GM12878 (cell line): ENCODE measurements around the gene VWA8. TPM values are rescaled to one million over a fixed set of nuclear protein-coding genes. Genes with fewer than 3 reads are reported as not detected.

Experiments
- ATAC-seq: fragments of 200-7000 bp; cut with Tn5 transposase; 3 replicates; pipeline ENCODE4 v1.9.1; 2020; ENCODE audit warnings: mild to moderate bottlenecking, moderate library complexity
- BruUV-seq: library from RNA; stranded (reverse); fragments of 400-500 nt; replicated peaks from 2 replicates; lab custom pipeline; 2021; lab: Mats Ljungman, UMichigan
- CTCF ChIA-PET: fragments of 300-600 bp; sonication (Branson Sonifier 250); formaldehyde crosslinking; extraction: SDS; loops from one replicate; lab custom pipeline; 2021; ENCODE audit warnings: inconsistent platforms; lab: Yijun Ruan, JAX
- POLR2A ChIA-PET: fragments of 350-600 bp; formaldehyde crosslinking; extraction: SDS; loops from one replicate; lab custom pipeline; 2021; ENCODE audit warnings: inconsistent platforms; lab: Charles Lee
- RAD21 ChIA-PET: fragments of 300-600 bp; sonication (Branson Sonifier 250); formaldehyde crosslinking; loops from one replicate; lab custom pipeline; 2023; ENCODE audit warnings: antibody characterized with exemption; ENCODE audit not compliant: unreplicated experiment; lab: Charles Lee
- SMC1A ChIA-PET: fragments of 300-600 bp; sonication (Branson Sonifier 250); formaldehyde crosslinking; loops from one replicate; lab custom pipeline; 2023; ENCODE audit not compliant: unreplicated experiment, uncharacterized antibody; lab: Charles Lee
- DNase-seq: peaks from one replicate; pipeline ENCODE4 v3.0.0-alpha.2; 2011; ENCODE audit warnings: low read depth, low spot score
- FAIRE-seq: peaks from 3 replicates; lab custom pipeline; 2011; peaks lifted over from hg19 to GRCh38; lab: Jason Lieb, UNC
- H2AFZ ChIP-seq: 2 replicates; pipeline ENCODE4 v1.6.0; 2011; ENCODE audit warnings: low read depth, low read length, control low read depth; ENCODE audit not compliant: control insufficient read depth
- H3K27ac ChIP-seq: 2 replicates; pipeline ENCODE4 v1.5.1; 2011; ENCODE audit warnings: control low read depth; ENCODE audit not compliant: control insufficient read depth, insufficient read depth
- H3K27me3 ChIP-seq, 2 experiments: replicated peaks in 1 of 2; 2 replicates each; pipeline versions ENCODE4 v1.6.0 to v1.6.1; 2011; ENCODE audit warnings: low read length in 1 of 2; ENCODE audit not compliant: control insufficient read depth in 2 of 2, insufficient read depth in 2 of 2
- H3K36me3 ChIP-seq, 2 experiments: 2 replicates each; pipeline ENCODE4 v1.5.1; 2011; ENCODE audit warnings: low read length in 1 of 2; ENCODE audit not compliant: control insufficient read depth in 2 of 2, insufficient read depth in 2 of 2
- H3K4me1 ChIP-seq: 2 replicates; pipeline ENCODE4 v1.6.1; 2011; ENCODE audit warnings: mild to moderate bottlenecking, low read length, moderate library complexity, mixed read lengths; ENCODE audit not compliant: control insufficient read depth, insufficient read depth
- H3K4me2 ChIP-seq: 2 replicates; pipeline ENCODE4 v1.6.0; 2011; ENCODE audit warnings: control low read depth; ENCODE audit not compliant: control insufficient read depth, insufficient read depth
- H3K4me3 ChIP-seq: fragments of 200-600 bp; sonication (generic); 2 replicates; pipeline ENCODE4 v1.5.1; 2016
- H3K79me2 ChIP-seq: 2 replicates; pipeline ENCODE4 v1.6.0; 2011; ENCODE audit warnings: low read length; ENCODE audit not compliant: control insufficient read depth, insufficient read depth
- H3K9ac ChIP-seq: 2 replicates; pipeline ENCODE4 v1.8.0; 2011; ENCODE audit warnings: low read length, control low read depth, mixed read lengths; ENCODE audit not compliant: control insufficient read depth, insufficient read depth
- H3K9me3 ChIP-seq: replicated peaks from 3 replicates; pipeline ENCODE4 v1.5.1; 2011; ENCODE audit warnings: mild to moderate bottlenecking, low read length; ENCODE audit not compliant: control insufficient read depth, insufficient read depth
- H4K20me1 ChIP-seq: 2 replicates; pipeline ENCODE4 v1.6.0; 2011; ENCODE audit not compliant: control insufficient read depth, insufficient read depth
- HDGF ChIP-seq: fragments of 450-650 bp; IDR thresholded peaks from 2 replicates; pipeline ENCODE4 v1.6.1; 2016; ENCODE audit warnings: antibody characterized with exemption
- MXI1 ChIP-seq: fragments of 150-350 bp; IDR thresholded peaks from 2 replicates; pipeline ENCODE4 v1.6.1; 2011; ENCODE audit warnings: low read depth, mild to moderate bottlenecking, inconsistent platforms, low read length, improper control_type of control experiment
- POLR2A ChIP-seq: IDR thresholded peaks from 2 replicates; pipeline ENCODE4 v1.6.1; 2011; ENCODE audit warnings: low read depth, mild to moderate bottlenecking, low read length
- REST ChIP-seq: IDR thresholded peaks from 2 replicates; pipeline ENCODE4 v1.6.1; 2012; ENCODE audit warnings: mild to moderate bottlenecking, low read depth, low read length
- SMC3 ChIP-seq: IDR thresholded peaks from 2 replicates; pipeline ENCODE4 v1.6.1; 2011; ENCODE audit warnings: low read length, improper control_type of control experiment, borderline replicate concordance
- SREBF1 ChIP-seq: IDR thresholded peaks from 2 replicates; pipeline ENCODE4 v1.6.1; 2012; ENCODE audit warnings: mild to moderate bottlenecking, low read length
- ZBTB33 ChIP-seq: fragments of 450-650 bp; IDR thresholded peaks from 2 replicates; pipeline ENCODE4 v1.6.1; 2017; ENCODE audit warnings: mild to moderate bottlenecking
- ZSCAN29 ChIP-seq: fragments of 450-650 bp; IDR thresholded peaks from 2 replicates; pipeline ENCODE4 v1.6.1; 2017; ENCODE audit warnings: mild to moderate bottlenecking, moderate library complexity
- WGBS: methylation state at CpG from one replicate; pipeline ENCODE4 v1.1.6; 2016; ENCODE audit warnings: low lambda C conversion rate; ENCODE audit not compliant: insufficient replicate concordance, insufficient coverage; ENCODE audit errors: missing lambda C conversion rate; 5-methylcytosine and 5-hydroxymethylcytosine counted together
- in situ Hi-C: fragments of 300-500 bp; cut with MboI; formaldehyde crosslinking; loops from 9 replicates; pipeline ENCODE4 v1.14.3; 2018; ENCODE audit warnings: mixed read lengths
- intact Hi-C: fragments of 100-400 bp; cut with micrococcal nuclease; formaldehyde crosslinking; loops from one replicate; pipeline ENCODE4 v1.14.2; 2022; ENCODE audit not compliant: unreplicated experiment
- polyA plus RNA-seq, 11 experiments: library from polyadenylated mRNA; depleted of rRNA in 4 of 11; unstranded in 6 of 11; stranded (reverse) in 5 of 11; fragments of >200 nt; fragmentation: Nextera tagmentation in 4 of 11; fragmentation: Illumina TruSeq in 1 of 11; extraction: Ambion mirVana in 4 of 11; extraction: Trizol in 1 of 11; gene quantifications; 1 replicate in 1 of 11; 2 replicates in 10 of 11; pipeline versions ENCODE4 v1.2.1 to v1.2.3, GENCODE V29; 2011 to 2016; ENCODE audit warnings: inconsistent platforms in 2 of 11, missing spikeins in 2 of 11, low read depth in 1 of 11
- total RNA-seq, 4 experiments: library from RNA; depleted of rRNA in 3 of 4; stranded (reverse); fragments of >200 nt in 3 of 4; fragmentation: Illumina TruSeq in 1 of 4; extraction: Trizol in 1 of 4; gene quantifications; 2 replicates each; pipeline versions ENCODE4 v1.2.1 to v1.2.3, GENCODE V29; 2013 to 2021

VWA8 gene
- total and polyA plus RNA-seq, 10 of the 15 experiments (the other 5 are each of a cell fraction or from before 2014, with no cell fraction given): 3.0 to 21.8 (median 13.5) TPM

- intact Hi-C loops: no loop called here
- H3K4me3 ChIP-seq: no peak overlapping the region
- no peaks in the 10 kb centered on the region for H3K79me2 ChIP-seq
- no peaks in the 10 kb centered on the region for H3K27me3 ChIP-seq
- FAIRE-seq: no peak
- H2AFZ ChIP-seq: no peak overlapping the region
- no peak overlapping the region for H3K9ac ChIP-seq
- ChIA-PET RAD21 (no interaction called here), CTCF (interaction anchor here (1.4 to 1.5 kb wide), 2 partner anchors 14 to 109 kb away, joined by 3 read pairs; no protein-coding TSS in a partner anchor), SMC1A (no interaction called here), POLR2A (no interaction called here)
- no TSS peak for BruUV-seq
- 96% methylated on average over 9 of the region's 9 CpGs for WGBS
- no peaks in the 10 kb centered on the region for H4K20me1 ChIP-seq
- no peak for TF ChIP-seq ZSCAN29
- TF ChIP-seq SMC3: no peak
- no peak for TF ChIP-seq MXI1
- no peak for TF ChIP-seq ZBTB33
- no peak for TF ChIP-seq SREBF1
- TF ChIP-seq HDGF: no peak
- no peak for TF ChIP-seq POLR2A
- TF ChIP-seq REST: no peak
- no peak overlapping the region for H3K4me2 ChIP-seq
- H3K9me3 ChIP-seq: no peaks in the 10 kb centered on the region
- no peaks in the 10 kb centered on the region for H3K4me1 ChIP-seq
- peaks cover 0 to 4% of the 10 kb centered on the region in 2 experiments; a peak in 2 of 4 replicates for H3K36me3 ChIP-seq
- H3K27ac ChIP-seq: no peak overlapping the region
- ATAC-seq: no peak
- DNase-seq: no peak
- in situ Hi-C loops: no loop called here
Observed at GRCh38 chr13:41568143-41568971, 392.6 kb downstream of the VWA8 start.
